Esophagus mucosa (tissue), 1 donor: Measurements from ENCODE around the gene MRPL23. TPM values are rescaled to one million over a fixed set of nuclear protein-coding genes. Genes with fewer than 3 reads are reported as not detected.

ENCODE experiments used
- ATAC-seq: fragments of 200-7000 bp; cut with Tn5 transposase; one replicate; pipeline ENCODE4 v1.9.1; 2020
- total RNA-seq: library from RNA; stranded (reverse); gene quantifications from one replicate; pipeline ENCODE4 v1.2.4, GENCODE V29; 2023
- donor health status: DM: yes; HTN: yes; CAD: no.

Gene MRPL23
- total RNA-seq, result 44.4 TPM

GRCh38 chr11:1946812-1947484 lies at the start of gene MRPL23:
MRPL23 (plus strand) TSS chr11:1947332; CDS start chr11:1947363, 31 bp downstream.
- ATAC-seq, result peak; percentile 75

- ATAC-seq, result no peak
Observed at GRCh38 chr11:1899090-1899489, 48.0 kb upstream of the MRPL23 start.

- no peak for ATAC-seq
Observed at GRCh38 chr11:1899686-1900085, 47.4 kb upstream of the MRPL23 start.

DNA sequence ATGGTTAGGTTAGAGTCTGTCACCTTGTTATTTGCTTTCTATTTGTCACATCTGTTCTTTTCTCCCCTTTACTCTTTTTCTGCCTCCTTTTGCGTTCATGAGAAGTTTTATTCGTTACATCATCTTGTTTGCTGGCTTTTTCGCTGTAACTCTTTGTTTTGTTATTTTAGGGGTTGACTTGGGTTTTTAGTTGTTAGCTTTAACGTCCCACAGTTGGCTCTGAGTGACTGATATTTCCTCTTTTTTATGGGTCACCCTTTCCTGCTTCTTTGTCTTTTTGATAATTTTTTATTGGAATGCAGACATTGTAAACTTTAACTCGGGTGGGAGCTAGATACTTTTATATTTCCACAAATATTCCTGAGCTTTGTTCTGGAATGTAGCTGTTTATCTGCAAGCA lies 41.0 kb upstream of the MRPL23 start:
- no peak for ATAC-seq

GRCh38 chr11:1906611-1907423 lies 40.3 kb upstream of the MRPL23 start:
- no peak for ATAC-seq

- ATAC-seq, result no peak
Observed at GRCh38 chr11:1908618-1909017, 38.5 kb upstream of the MRPL23 start.

GRCh38 chr11:1909524-1909923 lies 37.6 kb upstream of the MRPL23 start:
- no peak for ATAC-seq

GRCh38 chr11:1912289-1912878 lies 34.7 kb upstream of the MRPL23 start:
- no peak for ATAC-seq

DNA sequence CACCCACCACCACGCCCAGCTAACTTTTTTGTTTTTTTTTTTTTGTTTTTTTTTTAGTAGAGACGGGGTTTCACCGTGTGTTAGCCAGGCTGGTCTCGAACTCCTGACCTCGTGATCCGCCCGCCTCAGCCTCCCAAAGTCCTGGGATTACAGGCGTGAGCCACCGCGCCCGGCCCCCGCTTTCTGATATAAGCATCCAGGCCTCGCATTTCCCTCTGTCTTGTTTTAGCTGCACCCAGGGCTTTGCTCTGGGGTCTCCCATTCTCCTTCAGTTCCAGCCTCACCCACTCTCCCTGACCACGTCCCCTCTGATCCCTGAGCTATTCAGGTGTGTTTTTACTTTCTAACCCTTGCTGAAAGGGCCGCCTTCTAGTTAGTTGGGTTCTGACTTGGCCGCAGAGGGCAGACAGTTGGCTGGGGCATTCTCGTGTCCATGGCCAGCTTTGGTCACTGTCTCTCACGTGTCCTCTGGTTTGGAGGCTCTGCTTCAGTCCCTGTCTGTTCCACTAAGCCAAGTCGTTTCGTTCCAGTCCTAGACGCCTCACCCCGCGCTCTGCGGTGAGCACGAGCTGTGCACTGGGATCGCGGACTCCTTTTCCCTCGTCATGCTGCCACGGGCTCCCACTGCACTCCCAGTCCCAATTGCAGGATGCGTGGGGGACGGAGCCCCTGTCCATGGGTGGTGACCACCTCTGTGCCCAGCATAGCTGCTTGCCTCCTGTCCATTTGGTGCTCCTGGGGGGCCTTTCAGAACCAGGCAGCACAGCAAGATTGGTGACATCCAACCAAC lies 33.7 kb upstream of the MRPL23 start:
- ATAC-seq, result no peak

GRCh38 chr11:1915795-1916131 lies 31.4 kb upstream of the MRPL23 start:
- ATAC-seq, result no peak

DNA sequence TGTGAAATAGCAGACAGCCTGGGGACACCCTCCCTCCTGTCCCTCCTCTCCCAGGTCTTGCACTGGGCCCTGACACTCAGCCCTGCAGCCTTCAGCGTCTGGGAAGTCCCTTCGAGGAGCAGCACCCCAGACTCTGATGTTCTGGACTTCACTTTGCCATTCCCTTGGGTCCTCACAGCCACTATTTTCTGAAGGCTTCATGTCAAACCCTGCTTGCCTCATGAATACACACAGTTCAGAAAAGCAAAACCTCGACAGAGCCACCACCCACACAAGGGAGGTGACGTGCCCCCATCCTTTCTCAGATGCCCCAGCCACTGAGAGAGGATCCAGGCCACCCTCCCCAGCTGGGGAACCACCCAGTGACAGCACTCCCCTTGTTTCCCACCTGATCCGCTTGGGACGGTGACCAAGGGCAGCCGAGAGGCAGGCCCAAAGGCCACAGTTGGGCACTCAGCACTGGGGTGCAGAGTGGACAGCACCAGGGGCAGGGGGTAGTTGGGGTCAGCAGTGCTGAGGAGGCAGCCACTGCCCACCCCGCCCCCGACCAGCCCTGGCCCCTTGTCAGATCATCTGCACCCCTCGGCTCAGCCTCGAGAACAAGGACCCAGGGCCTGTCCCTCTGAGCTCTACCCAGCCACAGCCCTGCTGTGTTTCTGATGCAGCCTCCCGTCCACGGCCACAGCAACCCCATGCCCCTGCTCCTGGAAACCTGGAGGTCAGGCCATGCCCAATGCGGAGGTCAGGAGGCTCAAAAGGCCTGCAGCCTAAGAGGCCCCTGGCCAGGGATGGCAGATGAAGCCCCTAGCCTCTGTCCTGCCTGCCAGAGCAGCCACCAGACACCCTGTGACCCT lies 30.8 kb upstream of the MRPL23 start:
- ATAC-seq, result peak; percentile 6

DNA sequence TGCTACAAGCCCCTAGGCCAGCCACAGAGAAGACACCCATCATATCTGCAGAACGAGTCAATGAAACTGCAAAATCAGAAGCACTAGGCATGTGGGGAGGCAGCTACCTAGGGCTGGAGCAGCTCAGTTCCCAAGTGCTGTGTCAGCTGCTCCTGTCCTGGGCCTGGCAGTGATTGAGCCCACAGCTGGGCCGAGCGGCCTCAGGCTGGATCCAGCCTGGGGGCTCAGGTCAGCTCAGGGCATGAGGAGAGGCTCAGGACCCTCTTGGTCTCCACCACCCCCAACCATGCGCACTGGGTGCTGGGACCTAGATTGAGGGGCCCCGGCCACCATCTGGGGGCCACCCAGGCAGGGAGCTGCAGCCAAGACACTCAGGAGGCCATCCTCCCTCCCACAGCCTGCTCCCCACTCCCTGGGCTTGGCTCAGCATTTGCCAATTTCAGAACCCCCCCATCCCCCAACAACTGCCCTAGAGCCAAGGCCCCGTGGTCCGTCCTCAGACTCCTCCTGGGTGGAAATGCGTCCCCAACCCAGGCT lies 30.1 kb upstream of the MRPL23 start:
- ATAC-seq, result no peak

DNA sequence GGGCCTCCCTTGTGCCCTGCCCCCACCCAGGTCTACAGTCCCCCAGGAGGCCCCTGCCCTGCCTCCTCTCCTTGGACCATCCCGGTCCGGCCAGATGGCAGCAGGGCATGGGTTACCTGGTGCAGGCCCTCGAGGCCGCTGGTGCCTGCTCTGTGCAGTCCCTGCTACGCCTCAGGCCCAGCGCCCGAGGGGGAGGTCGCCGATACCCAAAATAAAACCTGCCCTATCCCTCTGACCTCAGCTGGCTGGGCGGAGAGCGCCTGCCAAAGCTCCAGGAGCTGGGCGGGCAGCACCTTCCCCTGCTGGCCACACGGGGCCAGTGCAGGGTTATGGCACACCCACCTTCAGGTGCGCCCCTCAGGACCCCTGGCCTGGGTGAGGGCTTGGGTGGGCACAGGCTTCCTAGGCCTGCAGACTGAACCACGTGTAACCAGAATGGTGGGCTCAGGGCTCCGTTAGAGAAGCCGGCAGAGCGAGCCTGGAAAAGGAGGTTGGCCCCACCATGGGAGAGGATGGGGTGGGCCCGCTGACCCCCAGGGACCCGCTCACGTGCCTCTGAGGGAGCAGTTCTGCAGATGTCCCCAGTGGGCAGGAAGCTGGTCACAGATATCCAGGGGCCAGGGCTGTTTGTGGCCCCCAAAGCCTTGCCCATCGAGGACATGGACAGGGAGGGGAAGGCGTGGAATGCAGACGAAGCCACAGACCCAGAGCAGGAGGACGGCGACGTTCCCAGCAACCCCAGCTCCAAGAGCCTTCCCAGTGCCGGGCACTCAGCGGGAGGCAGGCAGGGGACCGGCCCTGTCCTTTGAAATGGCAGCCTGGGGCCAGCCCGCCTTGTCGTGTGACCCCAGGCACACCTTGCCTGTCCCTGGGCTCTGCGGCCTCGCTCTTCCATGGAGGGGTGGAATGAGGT lies 29.4 kb upstream of the MRPL23 start:
- ATAC-seq, result peak; percentile 26

- ATAC-seq, result peak; percentile 7
Observed at GRCh38 chr11:1918436-1919315, 28.5 kb upstream of the MRPL23 start.

- no peak for ATAC-seq
Observed at GRCh38 chr11:1919391-1920127, 27.6 kb upstream of the MRPL23 start, which contains the start of gene TNNT3. TNNT3 (plus strand) TSS chr11:1919703; CDS start chr11:1922875, 3,172 bp downstream.

DNA sequence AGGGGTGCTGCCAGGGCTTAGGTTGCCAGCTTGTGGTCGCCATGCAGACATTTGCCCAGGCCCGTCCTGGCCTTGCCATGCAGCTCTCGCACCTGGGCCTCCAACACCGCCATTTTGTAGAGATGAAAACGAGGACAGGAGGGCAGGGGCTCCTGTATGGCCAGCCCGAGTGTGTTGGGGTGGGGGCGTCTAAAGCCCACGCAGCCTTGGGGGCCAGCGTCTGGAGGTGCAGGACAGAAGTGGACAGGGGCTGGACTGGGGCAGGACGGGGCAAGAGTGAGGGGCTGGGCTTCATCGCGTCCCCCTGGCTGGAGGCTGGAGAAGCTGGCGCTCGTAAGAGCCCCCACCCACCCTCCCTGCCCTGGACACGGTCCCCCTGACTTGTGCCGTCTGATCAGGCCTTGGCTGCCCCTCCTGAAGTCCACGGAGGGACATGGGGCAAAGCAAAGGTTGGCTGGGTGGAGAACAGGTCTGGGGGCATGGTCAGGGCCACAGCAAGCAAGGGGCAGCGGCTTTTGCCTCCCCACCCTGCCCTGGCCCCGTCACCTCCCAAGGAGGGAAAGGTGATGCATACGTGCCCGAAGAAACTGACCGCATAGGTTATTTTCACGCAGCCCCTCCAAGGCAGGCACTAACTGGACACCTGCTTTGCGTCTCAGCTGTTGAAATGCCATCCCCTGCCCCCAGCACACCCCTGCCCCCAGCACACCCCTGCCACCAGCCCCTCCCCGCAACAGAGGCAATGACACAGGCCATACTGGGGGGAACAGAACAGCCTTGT lies 26.8 kb upstream of the MRPL23 start:
- no peak for ATAC-seq

- peak; percentile 16 for ATAC-seq
Observed at GRCh38 chr11:1920909-1921573, 26.1 kb upstream of the MRPL23 start.
